HUES6 (cell line): ENCODE results near the gene ABCB9.

Experiments
- H3K27ac ChIP-seq: 2 replicates; pipeline ENCODE4 v1.7.0; 2013; ENCODE audit warnings: low read depth, mild to moderate bottlenecking, low read length, inconsistent platforms
- H3K27me3 ChIP-seq: 2 replicates; pipeline ENCODE4 v1.6.1; 2013; ENCODE audit warnings: low read length; ENCODE audit not compliant: control insufficient read depth, insufficient read depth
- H3K36me3 ChIP-seq: 2 replicates; pipeline ENCODE4 v1.6.1; 2013; ENCODE audit warnings: low read length; ENCODE audit not compliant: control insufficient read depth, insufficient read depth
- H3K4me1 ChIP-seq: 2 replicates; pipeline ENCODE4 v1.6.1; 2013; ENCODE audit warnings: low read length; ENCODE audit not compliant: control insufficient read depth, insufficient read depth
- H3K4me3 ChIP-seq: 2 replicates; pipeline ENCODE4 v1.5.1; 2013; ENCODE audit warnings: low read depth, low read length
- H3K9ac ChIP-seq: one replicate; pipeline ENCODE4 v1.6.1; 2013; ENCODE audit warnings: mild to moderate bottlenecking, low read length
- H3K9me3 ChIP-seq: 2 replicates; pipeline ENCODE4 v1.6.1; 2013; ENCODE audit warnings: low read depth, low read length; ENCODE audit not compliant: control insufficient read depth, insufficient read depth

ABCB9 gene

DNA sequence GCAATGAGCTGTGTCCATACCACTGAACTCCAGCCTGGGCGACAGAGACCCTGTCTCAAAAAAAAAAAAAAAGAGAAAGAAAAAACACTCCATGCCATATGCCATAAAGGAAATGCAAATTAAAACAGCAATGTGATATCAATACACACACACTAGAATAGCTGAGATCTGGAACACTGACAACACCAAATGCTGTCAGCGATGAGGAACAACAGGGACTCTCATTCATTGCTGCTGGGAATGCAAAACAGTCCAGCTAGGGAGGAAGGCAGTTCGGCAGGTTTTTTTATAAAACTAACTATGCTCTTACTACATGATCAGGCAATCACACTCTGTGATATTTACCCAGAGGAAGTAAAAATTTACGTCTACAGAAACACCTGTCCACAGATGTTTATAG is 3.4 kb upstream of the ABCB9 start:
- 0 out of 2 replicates have a peak, but pooled peaks cover 3% of the 10 kb centered on the region for H3K27me3 ChIP-seq
- H3K9ac ChIP-seq, result no peak overlapping the region
- H3K9me3 ChIP-seq, result no peaks in the 10 kb centered on the region
- no peaks in the 10 kb centered on the region for H3K36me3 ChIP-seq
- H3K4me3 ChIP-seq, result no peak overlapping the region
- no peak overlapping the region for H3K27ac ChIP-seq
- H3K4me1 ChIP-seq, result peaks cover 14% of the 10 kb centered on the region

DNA sequence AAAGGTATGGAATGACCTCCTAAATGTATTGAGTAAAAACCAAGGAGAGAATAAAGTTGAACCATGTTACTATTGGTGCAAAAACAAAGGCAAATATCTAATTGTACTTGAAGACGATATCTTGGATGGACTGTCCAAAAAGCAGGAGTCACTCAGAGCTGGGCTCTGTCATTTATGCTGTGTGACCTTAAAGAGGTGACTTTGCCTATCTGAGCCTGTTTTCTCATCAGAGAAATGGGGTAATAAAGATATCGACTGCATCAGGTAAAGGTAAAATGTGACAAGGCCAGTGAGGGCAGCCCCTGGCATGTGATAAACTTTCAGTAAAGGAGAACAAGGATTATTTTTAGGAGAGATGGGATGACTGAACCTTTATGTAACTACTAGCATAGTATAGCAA is 1.8 kb upstream of the ABCB9 start:
- no peaks in the 10 kb centered on the region for H3K9me3 ChIP-seq
- no peak overlapping the region for H3K27ac ChIP-seq
- no peak overlapping the region for H3K9ac ChIP-seq
- H3K4me3 ChIP-seq, result no peak overlapping the region
- peaks cover 21% of the 10 kb centered on the region for H3K4me1 ChIP-seq
- H3K27me3 ChIP-seq, result 0 out of 2 replicates have a peak, but pooled peaks cover 3% of the 10 kb centered on the region
- no peaks in the 10 kb centered on the region for H3K36me3 ChIP-seq

DNA sequence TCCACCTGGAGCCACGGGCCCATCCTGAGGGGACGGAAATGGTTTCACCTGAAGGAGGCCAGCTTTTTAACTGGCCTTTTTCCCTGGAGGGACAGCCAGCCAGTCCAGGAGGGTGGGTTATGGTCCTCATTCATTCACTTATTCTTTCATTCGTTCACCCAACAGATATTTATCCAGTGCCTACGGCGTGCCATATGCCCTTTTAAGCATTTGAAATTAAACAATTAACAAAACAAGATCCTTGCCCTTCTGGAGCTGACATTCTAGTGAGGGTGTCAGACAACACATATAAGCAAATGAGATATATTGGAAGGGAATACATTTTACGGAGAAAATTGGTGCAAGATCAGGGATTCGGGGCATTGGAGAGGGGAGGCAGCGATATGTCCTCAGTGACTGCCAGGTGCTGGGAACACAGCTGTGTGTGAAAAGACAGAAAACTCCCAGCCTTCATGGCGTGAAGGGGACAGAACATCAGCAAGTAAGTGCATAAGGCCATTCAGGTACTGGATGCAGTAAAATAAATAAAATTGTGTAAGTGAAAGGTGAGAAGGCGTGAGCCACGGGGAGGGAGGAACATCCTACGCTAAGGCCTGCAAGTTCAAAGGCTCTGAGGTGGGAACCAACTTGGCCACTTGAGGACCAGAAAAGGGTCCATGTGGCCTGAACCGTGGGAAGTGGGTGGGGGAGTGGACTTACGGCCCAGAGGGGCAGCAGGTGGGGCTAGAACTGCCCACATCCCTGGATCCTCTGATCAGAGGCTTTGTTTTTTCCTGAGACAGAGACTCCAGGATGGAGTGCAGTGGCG is 684 bp upstream of the ABCB9 start:
- peak overlapping the region; percentile 27 for H3K4me3 ChIP-seq
- H3K9ac ChIP-seq, result no peak overlapping the region
- no peak overlapping the region for H3K27ac ChIP-seq
- H3K4me1 ChIP-seq, result peaks cover 21% of the 10 kb centered on the region
- no peaks in the 10 kb centered on the region for H3K36me3 ChIP-seq
- no peaks in the 10 kb centered on the region for H3K9me3 ChIP-seq
- H3K27me3 ChIP-seq, result 0 out of 2 replicates have a peak, but pooled peaks cover 3% of the 10 kb centered on the region

DNA sequence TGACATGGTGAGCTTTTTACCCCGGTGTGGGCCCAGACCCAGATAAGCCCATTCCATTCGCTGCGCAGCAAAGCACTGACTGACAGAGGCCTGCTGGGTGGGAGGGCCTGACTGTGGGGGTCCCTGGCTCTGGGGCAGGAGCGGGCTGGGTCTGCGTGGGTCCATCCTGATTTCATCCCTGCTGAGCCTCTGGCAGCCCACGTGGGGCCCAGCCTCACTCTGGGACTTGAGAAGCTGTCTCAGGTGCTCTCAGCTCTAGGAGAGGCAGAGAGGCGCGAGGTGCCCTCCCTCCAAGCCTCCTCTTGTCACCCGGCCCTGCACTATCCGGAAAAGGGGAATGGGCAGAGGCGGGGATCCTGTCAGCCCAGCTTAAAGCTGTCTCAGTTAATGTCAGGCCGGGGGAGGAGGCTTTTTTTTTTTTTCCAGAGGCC is 927 bp downstream of the ABCB9 start:
- Histone ChIP-seq H3K36me3 (no peaks in the 10 kb centered on the region), H3K9me3 (no peaks in the 10 kb centered on the region), H3K4me1 (peaks cover 21% of the 10 kb centered on the region), H3K9ac (no peak overlapping the region), H3K27ac (no peak overlapping the region), H3K4me3 (peak overlapping the region; percentile 90; the same call in 1 of the 2 replicates), H3K27me3 (0 out of 2 replicates have a peak, but pooled peaks cover 3% of the 10 kb centered on the region)

DNA sequence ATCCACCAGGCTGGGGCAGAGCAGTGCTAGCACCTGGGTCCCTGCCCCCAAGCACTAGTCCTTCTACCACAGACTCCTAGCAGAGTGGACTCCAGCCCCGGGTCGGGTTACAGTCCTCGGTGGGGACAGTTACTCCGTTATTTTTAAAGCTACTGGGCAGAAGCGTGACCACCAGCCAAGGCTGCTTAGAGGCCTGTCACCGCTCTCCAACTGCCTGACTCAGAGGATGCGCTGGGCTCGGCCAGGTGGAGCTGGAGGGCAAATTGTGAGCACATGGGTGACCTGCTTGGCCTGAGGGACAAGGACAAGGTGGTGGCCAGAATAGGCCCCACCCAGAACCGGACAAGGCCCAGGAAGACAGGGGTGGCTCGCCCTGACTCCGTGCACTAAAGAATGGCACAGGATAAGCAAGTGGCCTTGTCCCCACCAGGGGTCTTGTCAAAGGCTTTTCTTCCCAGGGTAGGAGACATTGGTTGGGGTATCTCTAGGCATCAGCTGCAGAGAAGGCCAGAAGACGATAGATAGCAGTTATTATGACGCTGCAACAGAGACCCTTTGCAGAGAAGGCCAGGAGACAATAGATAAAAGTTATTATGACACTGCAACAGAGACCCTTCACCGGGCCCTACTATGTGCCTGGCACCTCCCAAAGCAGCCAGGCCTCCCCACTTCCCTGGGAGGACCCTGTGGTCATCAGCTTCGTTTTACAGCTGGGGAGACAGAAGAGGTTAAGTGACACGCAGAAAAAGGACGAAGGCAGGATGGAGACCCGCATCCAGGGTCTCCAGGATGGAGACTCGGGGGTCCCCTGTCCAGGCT is 1.6 kb downstream of the ABCB9 start:
- 0 out of 2 replicates have a peak, but pooled peaks cover 3% of the 10 kb centered on the region for H3K27me3 ChIP-seq
- H3K9me3 ChIP-seq, result no peaks in the 10 kb centered on the region
- no peak overlapping the region for H3K9ac ChIP-seq
- H3K27ac ChIP-seq, result no peak overlapping the region
- peaks cover 21% of the 10 kb centered on the region for H3K4me1 ChIP-seq
- H3K36me3 ChIP-seq, result no peaks in the 10 kb centered on the region
- no peak overlapping the region for H3K4me3 ChIP-seq

DNA sequence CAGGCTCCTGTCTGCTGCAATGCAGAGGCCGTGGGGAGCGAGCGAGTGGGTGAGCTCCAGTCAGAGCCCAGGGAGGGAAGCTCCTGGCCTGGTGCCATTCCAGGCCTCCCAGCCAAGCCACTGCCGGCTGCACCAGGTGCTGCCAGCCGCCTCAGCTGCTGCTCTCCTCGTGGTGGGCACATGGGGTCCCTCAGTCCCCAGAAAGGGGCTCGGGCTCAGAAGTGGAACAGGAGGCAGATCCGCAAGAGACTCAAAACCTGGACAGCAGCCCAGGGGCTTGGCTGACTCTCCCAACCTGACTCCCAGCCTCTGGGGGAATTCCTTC is 2.4 kb downstream of the ABCB9 start:
- H3K27ac ChIP-seq, result no peak overlapping the region
- peaks cover 21% of the 10 kb centered on the region for H3K4me1 ChIP-seq
- H3K9ac ChIP-seq, result no peak overlapping the region
- H3K9me3 ChIP-seq, result no peaks in the 10 kb centered on the region
- H3K36me3 ChIP-seq, result no peaks in the 10 kb centered on the region
- H3K4me3 ChIP-seq, result no peak overlapping the region
- 0 out of 2 replicates have a peak, but pooled peaks cover 3% of the 10 kb centered on the region for H3K27me3 ChIP-seq

DNA sequence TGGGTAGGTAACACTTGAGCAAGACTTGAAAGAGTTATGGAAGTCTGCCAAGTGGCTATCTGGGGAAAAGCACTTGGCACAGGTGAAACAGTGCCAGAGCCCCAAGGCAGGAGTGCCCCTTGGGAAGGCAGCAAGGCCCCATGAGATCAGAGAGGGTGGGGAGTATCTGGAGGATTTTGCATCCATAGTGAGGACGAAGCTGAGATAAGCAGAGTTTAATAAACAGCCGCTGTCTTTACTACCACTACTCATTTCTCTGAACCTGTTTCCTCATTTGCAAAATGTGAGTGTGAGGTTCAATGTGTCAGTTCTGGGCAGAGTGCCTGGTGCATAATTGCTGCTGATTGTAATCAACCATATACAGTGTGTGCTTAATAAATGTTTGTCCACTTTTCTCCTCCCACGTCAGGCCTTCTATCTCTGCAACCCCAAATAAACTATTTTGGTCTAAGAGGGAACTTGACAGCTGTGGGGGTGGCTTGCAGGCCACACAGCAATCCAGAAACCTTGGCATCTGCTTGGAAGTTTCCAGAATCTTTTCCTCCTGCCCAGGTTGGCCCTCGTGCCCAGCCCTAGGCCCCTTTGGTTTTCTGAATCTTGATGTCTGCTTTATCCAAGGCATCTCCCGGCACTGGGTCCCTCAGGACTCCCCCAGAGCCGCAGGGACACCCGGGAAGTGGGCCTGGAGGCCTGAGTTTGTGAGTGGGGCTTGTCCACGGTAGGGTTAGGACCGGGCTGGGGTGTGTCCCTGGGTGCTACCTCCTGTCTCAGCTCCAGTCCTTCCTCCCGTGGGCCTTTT is 4.5 kb downstream of the ABCB9 start:
- Histone ChIP-seq H3K4me1 (peaks cover 18% of the 10 kb centered on the region), H3K27ac (no peak overlapping the region), H3K27me3 (0 out of 2 replicates have a peak, but pooled peaks cover 3% of the 10 kb centered on the region), H3K4me3 (no peak overlapping the region), H3K9ac (no peak overlapping the region), H3K9me3 (no peaks in the 10 kb centered on the region), H3K36me3 (no peaks in the 10 kb centered on the region)

DNA sequence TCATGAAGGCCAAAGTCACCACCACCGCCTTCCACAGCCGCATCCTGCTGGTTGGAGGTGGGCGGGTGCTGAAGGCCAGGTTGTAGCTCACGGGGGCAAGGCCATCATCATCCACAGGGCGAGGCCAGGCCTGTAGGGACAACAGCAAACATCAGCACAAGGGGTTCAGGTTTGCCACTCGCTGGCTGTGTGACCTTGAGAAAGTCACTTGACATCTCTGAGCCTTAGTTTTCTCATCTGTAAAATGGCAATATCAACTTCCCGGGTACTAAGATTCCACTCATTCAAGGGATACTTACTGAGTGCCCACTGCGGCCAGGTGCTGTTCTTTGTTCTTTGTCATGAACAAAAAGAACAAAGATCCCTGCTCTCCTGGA is 6.1 kb downstream of the ABCB9 start:
- no peaks in the 10 kb centered on the region for H3K27me3 ChIP-seq
- H3K4me1 ChIP-seq, result peaks cover 8% of the 10 kb centered on the region
- H3K4me3 ChIP-seq, result no peak overlapping the region
- H3K36me3 ChIP-seq, result no peaks in the 10 kb centered on the region
- no peaks in the 10 kb centered on the region for H3K9me3 ChIP-seq
- no peak overlapping the region for H3K27ac ChIP-seq
- H3K9ac ChIP-seq, result no peak overlapping the region

DNA sequence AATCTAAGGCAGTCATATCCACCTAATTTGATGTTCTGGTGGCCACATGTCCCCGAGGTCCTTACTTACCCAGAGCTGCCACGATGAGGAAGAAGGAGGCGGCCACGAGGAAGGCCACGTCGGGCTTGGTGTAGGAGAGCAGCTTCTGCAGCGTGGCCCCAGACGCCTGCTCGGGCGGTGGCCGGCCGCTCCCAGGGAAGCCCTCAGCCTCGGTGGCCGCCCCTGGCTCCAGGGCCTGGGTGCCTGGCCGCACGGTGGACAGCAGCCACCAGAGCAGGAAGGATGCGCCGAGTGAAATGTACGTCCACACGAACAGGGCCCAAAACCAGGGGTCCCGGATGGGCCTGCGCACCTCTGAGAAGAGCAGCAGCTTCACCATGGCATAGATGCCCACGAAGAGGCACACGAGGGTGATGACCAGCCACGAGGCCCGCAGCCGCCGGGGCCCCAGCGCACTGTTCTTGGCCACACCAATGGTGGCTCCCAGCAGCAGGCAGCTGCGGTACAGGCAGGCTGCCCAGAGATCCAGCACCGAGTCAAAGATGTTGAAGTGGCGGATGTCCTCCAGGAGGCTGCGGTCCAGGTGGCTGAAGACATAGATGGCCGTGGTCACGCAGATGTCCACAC is 6.6 kb downstream of the ABCB9 start:
- H3K9ac ChIP-seq, result no peak overlapping the region

DNA sequence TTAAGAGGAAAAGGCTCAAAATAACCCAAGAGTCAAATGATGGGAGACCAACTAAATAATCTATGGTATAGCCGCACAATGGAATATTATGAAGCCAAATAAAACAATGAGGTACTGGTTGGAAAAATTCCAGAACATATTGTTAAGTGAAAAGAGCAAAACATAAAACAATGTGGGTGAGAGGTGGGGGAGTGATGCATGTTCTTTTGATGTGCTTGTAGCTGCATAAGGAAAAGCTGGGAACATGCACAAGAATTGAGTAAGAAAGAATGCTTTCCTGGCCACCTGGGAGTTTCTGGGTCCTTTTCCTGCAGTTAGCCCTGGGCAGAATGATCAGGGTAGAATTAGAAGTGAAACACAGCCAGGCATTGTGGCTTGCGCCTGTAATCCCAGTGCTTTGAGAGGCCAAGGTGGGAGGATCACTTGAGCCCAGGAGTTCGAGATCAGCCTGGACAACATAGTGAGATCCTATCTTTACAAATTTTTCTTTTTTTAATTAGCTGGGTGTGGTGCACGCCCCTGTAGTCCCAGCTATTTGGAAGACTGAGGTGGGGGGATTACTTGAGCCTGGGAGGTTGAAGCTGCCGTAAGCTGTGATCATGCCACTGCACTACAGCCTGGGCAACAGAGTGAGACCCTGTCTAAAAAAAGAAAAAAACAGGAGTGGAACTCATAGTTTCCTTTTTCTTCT is 7.9 kb downstream of the ABCB9 start:
- H3K4me1 ChIP-seq, result no peaks in the 10 kb centered on the region
- H3K9me3 ChIP-seq, result no peaks in the 10 kb centered on the region
- H3K9ac ChIP-seq, result no peak overlapping the region
- H3K27ac ChIP-seq, result no peak overlapping the region
- no peak overlapping the region for H3K4me3 ChIP-seq
- H3K36me3 ChIP-seq, result no peaks in the 10 kb centered on the region
- H3K27me3 ChIP-seq, result no peaks in the 10 kb centered on the region

More for the DNA sequence above, 6.6 kb downstream of the ABCB9 start:
- Histone ChIP-seq H3K27me3 (no peaks in the 10 kb centered on the region), H3K36me3 (no peaks in the 10 kb centered on the region), H3K4me3 (no peak overlapping the region), H3K27ac (no peak overlapping the region), H3K9me3 (no peaks in the 10 kb centered on the region), H3K4me1 (peaks cover 8% of the 10 kb centered on the region)
